ENCODE data around the gene CRHR1. TPM values are rescaled to one million over a fixed set of nuclear protein-coding genes. Genes with fewer than 3 reads are reported as not detected.

The CRHR1 gene
- total RNA-seq, 2 experiments from 2014 or later = not detected

- Histone ChIP-seq H3K9me3 (ENCODE audit: control insufficient read depth in 1 of 2, insufficient read depth in 1 of 2, low read length in 2 of 2) (no peaks in the 10 kb centered on the region), H3K27ac (ENCODE audit: low read depth in 1 of 2, low read length in 2 of 2) (no peak overlapping the region), H3K27me3 (ENCODE audit: control insufficient read depth in 1 of 2, insufficient read depth in 2 of 2, low read length in 2 of 2) (no peaks in the 10 kb centered on the region), H3K36me3 (ENCODE audit: insufficient read depth, low read length) (no peaks in the 10 kb centered on the region), H3K4me3 (ENCODE audit: low read length) (no peak overlapping the region), H3K4me1 (ENCODE audit: insufficient read depth, low read length) (peaks cover 12% of the 10 kb centered on the region)
- Mint-ChIP-seq H3K27me3 (no peaks in the 10 kb centered on the region), H3K9me3 (no peaks in the 10 kb centered on the region), H3K27ac (no peak overlapping the region), H3K36me3 (ENCODE audit: low read depth) (no peaks in the 10 kb centered on the region), H3K4me1 (ENCODE audit: low read depth) (peaks cover 8% of the 10 kb centered on the region), H3K4me3 (no peak overlapping the region)
- ATAC-seq (ENCODE audit: poor library complexity) (no peak), DNase-seq (peak in 1 of 14 experiments; percentile 3)
- no peak for TF ChIP-seq CTCF (IDR thresholded peaks at IDR 0.05)
- CTCF ChIA-PET = no interaction called here
- POLR2A ChIA-PET = no interaction called here
- intact Hi-C loops (cut with DNase I, micrococcal nuclease) = no loop called here
Measured at GRCh38 chr17:45828171-45828570, 44.1 kb downstream of the CRHR1 start.

DNA sequence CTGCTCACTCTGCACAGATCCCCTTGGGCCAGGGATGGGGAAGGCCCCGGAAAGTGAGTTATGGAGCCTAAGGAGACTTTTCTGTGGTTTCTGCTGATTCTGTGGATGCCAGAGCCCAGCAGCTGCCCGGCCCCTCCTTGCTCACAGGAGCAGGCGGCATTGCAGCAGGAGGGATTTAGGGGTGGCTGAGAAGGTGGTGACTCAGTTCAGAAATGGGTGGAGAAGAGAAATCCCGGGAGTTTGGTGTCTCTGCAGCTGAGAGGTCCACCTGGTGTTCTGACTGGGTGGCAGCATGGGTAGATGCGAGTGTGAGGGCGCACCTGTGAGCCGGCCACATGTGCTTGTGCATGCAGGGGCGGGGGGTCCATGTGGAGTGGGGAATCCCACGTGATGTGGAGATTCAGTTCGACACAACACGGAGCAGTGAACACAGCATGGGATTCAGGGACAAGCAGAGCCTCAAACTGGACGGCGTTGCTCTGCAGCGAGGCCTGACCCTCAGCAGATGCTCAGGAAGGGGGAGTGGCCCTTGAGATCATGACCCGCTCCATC is 44.5 kb downstream of the CRHR1 start:
- H3K27ac ChIP-seq (ENCODE audit: low read depth in 1 of 2, low read length in 2 of 2) = no peak overlapping the region
- ATAC-seq (ENCODE audit: poor library complexity) (no peak), DNase-seq (no peak)
- ChIA-PET POLR2A (no interaction called here), CTCF (no interaction called here)
- Mint-ChIP-seq H3K27me3 (no peaks in the 10 kb centered on the region), H3K4me3 (no peak overlapping the region), H3K36me3 (ENCODE audit: low read depth) (no peaks in the 10 kb centered on the region), H3K27ac (no peak overlapping the region), H3K9me3 (no peaks in the 10 kb centered on the region), H3K4me1 (ENCODE audit: low read depth) (peaks cover 8% of the 10 kb centered on the region)
- no peaks in the 10 kb centered on the region for H3K9me3 ChIP-seq (ENCODE audit: control insufficient read depth in 1 of 2, insufficient read depth in 1 of 2, low read length in 2 of 2)
- H3K27me3 ChIP-seq (ENCODE audit: control insufficient read depth in 1 of 2, insufficient read depth in 2 of 2, low read length in 2 of 2) = no peaks in the 10 kb centered on the region
- H3K36me3 ChIP-seq (ENCODE audit: insufficient read depth, low read length) = no peaks in the 10 kb centered on the region
- no peak overlapping the region for H3K4me3 ChIP-seq (ENCODE audit: low read length)
- H3K4me1 ChIP-seq (ENCODE audit: insufficient read depth, low read length) = peaks cover 7% of the 10 kb centered on the region
- no peak for TF ChIP-seq CTCF (IDR thresholded peaks at IDR 0.05)
- intact Hi-C loops (cut with DNase I, micrococcal nuclease) = no loop called here

- intact Hi-C loops (cut with DNase I, micrococcal nuclease) = loop anchor here in 1 of 2 experiments (2.0 kb wide), 1 partner anchor 439 kb away; no protein-coding TSS in a partner anchor
- H3K27me3 Mint-ChIP-seq = peaks cover 1% of the 10 kb centered on the region
- ATAC-seq (ENCODE audit: poor library complexity) (no peak), DNase-seq (no peak)
- no peak overlapping the region for H3K4me3 Mint-ChIP-seq
- no peak overlapping the region for H3K4me3 ChIP-seq (ENCODE audit: low read length)
- ChIA-PET CTCF (interaction anchor here (0.8 kb wide), 1 partner anchor 194 kb away, joined by 3 read pairs; no protein-coding TSS in a partner anchor), POLR2A (no interaction called here)
- H3K9me3 Mint-ChIP-seq = no peaks in the 10 kb centered on the region
- no peaks in the 10 kb centered on the region for H3K9me3 ChIP-seq (ENCODE audit: control insufficient read depth in 1 of 2, insufficient read depth in 1 of 2, low read length in 2 of 2)
- TF ChIP-seq CTCF (IDR thresholded peaks at IDR 0.05) = no peak
- no peak overlapping the region for H3K27ac ChIP-seq (ENCODE audit: low read depth in 1 of 2, low read length in 2 of 2)
- no peaks in the 10 kb centered on the region for H3K4me1 Mint-ChIP-seq (ENCODE audit: low read depth)
- H3K4me1 ChIP-seq (ENCODE audit: insufficient read depth, low read length) = peaks cover 3% of the 10 kb centered on the region
- H3K36me3 ChIP-seq (ENCODE audit: insufficient read depth, low read length) = no peaks in the 10 kb centered on the region
- H3K27me3 ChIP-seq (ENCODE audit: control insufficient read depth in 1 of 2, insufficient read depth in 2 of 2, low read length in 2 of 2) = no peaks in the 10 kb centered on the region
- no peak overlapping the region for H3K27ac Mint-ChIP-seq
- H3K36me3 Mint-ChIP-seq (ENCODE audit: low read depth) = no peaks in the 10 kb centered on the region
Measured at GRCh38 chr17:45833920-45834319, 49.8 kb downstream of the CRHR1 start.

All from CD4-positive, alpha-beta T cell (primary cell).